Skin epidermis (tissue), 12 donors: ENCODE measurements around the gene GATA2.

Experiments
- H3K27ac ChIP-seq, 21 experiments: fragments of 200-600 bp; sonication (generic) in 11 of 21; one replicate each; pipeline ENCODE4 v1.5.0; 2020; ENCODE audit warnings: mild to moderate bottlenecking in 3 of 21, inconsistent platforms in 2 of 21, moderate library complexity in 2 of 21
- H3K4me3 ChIP-seq, 7 experiments: fragments of 200-600 bp; sonication (generic) in 2 of 7; one replicate each; pipeline ENCODE4 v1.5.0; 2020; ENCODE audit warnings: inconsistent platforms in 2 of 7, mild to moderate bottlenecking in 2 of 7, moderate library complexity in 1 of 7

The GATA2 gene

GRCh38 chr3:128480717-128481437 is 12.1 kb downstream of the GATA2 start:
- Histone ChIP-seq H3K4me3 (no peak overlapping the region), H3K27ac (no peak overlapping the region)

GRCh38 chr3:128480278-128480677 is 12.7 kb downstream of the GATA2 start:
- Histone ChIP-seq H3K27ac (no peak overlapping the region), H3K4me3 (no peak overlapping the region)

GRCh38 chr3:128479558-128480086 is 13.4 kb downstream of the GATA2 start:
- no peak overlapping the region for H3K4me3 ChIP-seq
- H3K27ac ChIP-seq, result no peak overlapping the region

- H3K27ac ChIP-seq, result no peak overlapping the region
- no peak overlapping the region for H3K4me3 ChIP-seq
Measured at GRCh38 chr3:128478576-128479506, 14.2 kb downstream of the GATA2 start.

GRCh38 chr3:128476659-128477058 is 16.3 kb downstream of the GATA2 start:
- H3K27ac ChIP-seq, result no peak overlapping the region
- H3K4me3 ChIP-seq, result no peak overlapping the region

- Histone ChIP-seq H3K27ac (no peak overlapping the region), H3K4me3 (no peak overlapping the region)
Measured at GRCh38 chr3:128475355-128475754, 17.6 kb downstream of the GATA2 start.

GRCh38 chr3:128473737-128474136 is 19.3 kb downstream of the GATA2 start:
- H3K27ac ChIP-seq, result no peak overlapping the region
- H3K4me3 ChIP-seq, result no peak overlapping the region

- Histone ChIP-seq H3K27ac (no peak overlapping the region), H3K4me3 (no peak overlapping the region)
Measured at GRCh38 chr3:128473180-128473519, 19.9 kb downstream of the GATA2 start.

GRCh38 chr3:128472449-128473179 is 20.4 kb downstream of the GATA2 start:
- Histone ChIP-seq H3K4me3 (no peak overlapping the region), H3K27ac (no peak overlapping the region)

- H3K27ac ChIP-seq, result no peak overlapping the region
- H3K4me3 ChIP-seq, result no peak overlapping the region
Measured at GRCh38 chr3:128471720-128472119, 21.3 kb downstream of the GATA2 start.

- Histone ChIP-seq H3K4me3 (no peak overlapping the region), H3K27ac (no peak overlapping the region)
Measured at GRCh38 chr3:128471110-128471509, 21.9 kb downstream of the GATA2 start.

- no peak overlapping the region for H3K27ac ChIP-seq
- H3K4me3 ChIP-seq, result no peak overlapping the region
Measured at GRCh38 chr3:128470134-128470899, 22.7 kb downstream of the GATA2 start.

- no peak overlapping the region for H3K4me3 ChIP-seq
- no peak overlapping the region for H3K27ac ChIP-seq
Measured at GRCh38 chr3:128469556-128469955, 23.4 kb downstream of the GATA2 start.

- no peak overlapping the region for H3K4me3 ChIP-seq
- no peak overlapping the region for H3K27ac ChIP-seq
Measured at GRCh38 chr3:128468791-128469527, 24.0 kb downstream of the GATA2 start.

- H3K4me3 ChIP-seq, result no peak overlapping the region
Measured at GRCh38 chr3:128468285-128468790, 24.7 kb downstream of the GATA2 start.

GRCh38 chr3:128466840-128467541 is 26.0 kb downstream of the GATA2 start, which contains the start of gene DNAJB8:
DNAJB8 (minus strand) TSS chr3:128466890; CDS start chr3:128463245, 3,645 bp downstream.
- H3K27ac ChIP-seq, result no peak within 1 kb of the TSS

More at GRCh38 chr3:128468285-128468790, 24.7 kb downstream of the GATA2 start:
- no peak overlapping the region for H3K27ac ChIP-seq

GRCh38 chr3:128464702-128465101 is 28.3 kb downstream of the GATA2 start:
- H3K4me3 ChIP-seq, result no peak overlapping the region
- no peak overlapping the region for H3K27ac ChIP-seq

More at GRCh38 chr3:128466840-128467541, 26.0 kb downstream of the GATA2 start, which contains the start of gene DNAJB8:
- H3K4me3 ChIP-seq, result no peak within 1 kb of the TSS

GRCh38 chr3:128464188-128464587 is 28.8 kb downstream of the GATA2 start:
- Histone ChIP-seq H3K27ac (no peak overlapping the region), H3K4me3 (no peak overlapping the region)
